HEK293 (cell line): ENCODE results near the gene ATP6V1B1.

ENCODE experiments used
- CTCF ChIP-seq: fragments of 450-650 bp; formaldehyde crosslinking; IDR thresholded peaks from 2 replicates; pipeline ENCODE4 v1.5.1; 2016; ENCODE audit warnings: missing biosample characterization, missing genetic modification characterization
- ZNF121 ChIP-seq: fragments of 450-650 bp; formaldehyde crosslinking; IDR thresholded peaks from 2 replicates; pipeline ENCODE4 v1.5.1; 2016; ENCODE audit warnings: missing biosample characterization, missing genetic modification characterization
- ZNF2 ChIP-seq: fragments of 450-650 bp; formaldehyde crosslinking; IDR thresholded peaks from 2 replicates; pipeline ENCODE4 v1.5.1; 2016; ENCODE audit warnings: missing biosample characterization, missing genetic modification characterization
- ZNF324 ChIP-seq: fragments of 450-650 bp; formaldehyde crosslinking; IDR thresholded peaks from 2 replicates; pipeline ENCODE4 v1.5.1; 2016; ENCODE audit warnings: missing biosample characterization, missing genetic modification characterization
- ZNF544 ChIP-seq: fragments of 450-650 bp; formaldehyde crosslinking; IDR thresholded peaks from 2 replicates; pipeline ENCODE4 v1.5.0; 2017; ENCODE audit warnings: missing biosample characterization, missing genetic modification characterization

GRCh38 chr2:70934981-70935380 lies 719 bp upstream of the ATP6V1B1 start:
- TF ChIP-seq ZNF121 (tag by site-specific recombination) (no peak), ZNF324 (tag by site-specific recombination) (no peak), ZNF544 (tag by site-specific recombination) (no peak), ZNF2 (no peak), CTCF (tag by site-specific recombination) (no peak)
